B cell (primary cell): ENCODE measurements around the gene ORC2. TPM values are rescaled to one million over a fixed set of nuclear protein-coding genes. Genes with fewer than 3 reads are reported as not detected.

Experiments used
- ATAC-seq: fragments of 200-7000 bp; cut with Tn5 transposase; one replicate; pipeline ENCODE4 v1.10.0; 2021; ENCODE audit warnings: low read depth, mild to moderate bottlenecking, moderate number of reproducible peaks, moderate library complexity
- CTCF ChIA-PET: fragments of 350-600 bp; sonication (Branson Sonifier 250); formaldehyde crosslinking; loops from one replicate; lab custom pipeline; 2021; ENCODE audit warnings: antibody characterized with exemption, inconsistent platforms; lab: Charles Lee
- POLR2A ChIA-PET: fragments of 350-600 bp; sonication (Branson Sonifier 250); formaldehyde crosslinking; loops from one replicate; lab custom pipeline; 2021; ENCODE audit warnings: antibody characterized with exemption; lab: Charles Lee
- DNase-seq: peaks from one replicate; pipeline ENCODE4 v3.0.0; 2013
- H2AFZ ChIP-seq: 2 replicates; pipeline ENCODE4 v1.6.1; 2012; ENCODE audit warnings: mild to moderate bottlenecking, low read depth, low read length; ENCODE audit not compliant: insufficient read depth, poor library complexity, severe bottlenecking
- H3K27ac ChIP-seq, 2 donors: 1 replicate in 1 of 2; 2 replicates in 1 of 2; pipeline ENCODE4 v1.5.1; 2012 to 2013; ENCODE audit warnings: low read length in 2 of 2, mild to moderate bottlenecking in 2 of 2, moderate library complexity in 1 of 2
- H3K27me3 ChIP-seq, 4 experiments: fragments of 200-600 bp in 1 of 4; sonication (generic) in 1 of 4; replicated peaks in 1 of 4; 1 replicate in 2 of 4; 2 replicates in 2 of 4; pipeline versions ENCODE4 v1.6.1 to v1.7.0; 2013 to 2016; ENCODE audit warnings: low read length in 3 of 4, mild to moderate bottlenecking in 2 of 4, mixed read lengths in 1 of 4, moderate library complexity in 1 of 4; ENCODE audit not compliant: insufficient read depth in 4 of 4, control insufficient read depth in 3 of 4; ENCODE audit errors: control extremely low read depth in 1 of 4
- H3K36me3 ChIP-seq, 2 experiments: replicated peaks in 1 of 2; 1 replicate in 1 of 2; 2 replicates in 1 of 2; pipeline versions ENCODE4 v1.6.1 to v1.7.1; 2013; ENCODE audit warnings: low read length in 1 of 2; ENCODE audit not compliant: insufficient read depth in 2 of 2, control insufficient read depth in 1 of 2; ENCODE audit errors: control extremely low read depth in 1 of 2, extremely low read depth in 1 of 2
- H3K4me1 ChIP-seq, 2 donors: fragments of 200-600 bp in 1 of 2; sonication (generic) in 1 of 2; 1 replicate in 1 of 2; 2 replicates in 1 of 2; pipeline versions ENCODE4 v1.5.1 to v1.6.1; 2013 to 2017; ENCODE audit warnings: low read length in 2 of 2; ENCODE audit not compliant: control insufficient read depth in 2 of 2, insufficient read depth in 2 of 2
- H3K4me2 ChIP-seq: replicated peaks from 2 replicates; pipeline ENCODE3; 2012; ENCODE audit warnings: mild to moderate bottlenecking, low read depth, low read length; ENCODE audit not compliant: poor library complexity, severe bottlenecking
- H3K4me3 ChIP-seq, 5 experiments: fragments of 200-600 bp in 1 of 5; sonication (generic) in 1 of 5; 1 replicate in 3 of 5; 2 replicates in 2 of 5; pipeline versions ENCODE4 v1.5.1 to v1.7.0; 2011 to 2016; ENCODE audit warnings: low read length in 4 of 5, mild to moderate bottlenecking in 4 of 5, low read depth in 2 of 5, control low read depth in 1 of 5, moderate library complexity in 1 of 5; ENCODE audit not compliant: insufficient read depth in 1 of 5; ENCODE audit errors: control extremely low read depth in 1 of 5, extremely low read depth in 1 of 5
- H3K79me2 ChIP-seq: fragments of 200-600 bp; sonication (generic); one replicate; pipeline ENCODE4 v1.6.0; 2016; ENCODE audit warnings: low read length; ENCODE audit not compliant: control insufficient read depth, insufficient read depth
- H3K9ac ChIP-seq: fragments of 200-600 bp; sonication (generic); 2 replicates; pipeline ENCODE4 v1.6.1; 2017; ENCODE audit warnings: mild to moderate bottlenecking, low read length, moderate library complexity
- H3K9me3 ChIP-seq, 3 donors: one replicate each; pipeline versions ENCODE4 v1.6.1 to v1.7.1; 2013; ENCODE audit warnings: low read length in 2 of 3; ENCODE audit not compliant: control insufficient read depth in 2 of 3, insufficient read depth in 1 of 3; ENCODE audit errors: control extremely low read depth in 1 of 3
- H4K20me1 ChIP-seq: 2 replicates; pipeline ENCODE4 v1.6.0; 2012; ENCODE audit warnings: mild to moderate bottlenecking, low read length; ENCODE audit not compliant: insufficient read depth, control insufficient read depth, poor library complexity, severe bottlenecking
- H3K27ac Mint-ChIP-seq: one replicate; pipeline ENCODE4 v1.8.0; 2021; ENCODE audit warnings: mixed read lengths
- H3K27me3 Mint-ChIP-seq: one replicate; pipeline ENCODE4 v1.8.0; 2021; ENCODE audit warnings: mixed read lengths
- H3K4me1 Mint-ChIP-seq: one replicate; pipeline ENCODE4 v1.8.0; 2021; ENCODE audit warnings: mixed read lengths
- H3K4me3 Mint-ChIP-seq: one replicate; pipeline ENCODE4 v1.8.0; 2021; ENCODE audit warnings: mixed read lengths
- H3K9me3 Mint-ChIP-seq: one replicate; pipeline ENCODE4 v1.8.0; 2022; ENCODE audit warnings: mixed read lengths; ENCODE audit not compliant: insufficient read depth
- CTCF ChIP-seq: fragments of 200-600 bp; IDR thresholded peaks from one replicate; pipeline ENCODE4 v1.8.0; 2022; ENCODE audit warnings: antibody characterized with exemption, mild to moderate bottlenecking
- EZH2 ChIP-seq: IDR thresholded peaks from 2 replicates; pipeline ENCODE4 v1.6.1; 2012; ENCODE audit warnings: borderline replicate concordance, low read depth, mild to moderate bottlenecking, moderate library complexity, low read length; ENCODE audit not compliant: insufficient read depth, poor library complexity, severe bottlenecking
- WGBS: methylation state at CpG from one replicate; pipeline ENCODE4 v1.1.5; 2013; ENCODE audit warnings: missing lambda C conversion rate; ENCODE audit not compliant: insufficient coverage; 5-methylcytosine and 5-hydroxymethylcytosine counted together
- intact Hi-C: fragments of 100-400 bp; cut with micrococcal nuclease; formaldehyde crosslinking; loops from one replicate; pipeline ENCODE4 v1.10.0; 2022
- polyA plus RNA-seq: library from polyadenylated mRNA; depleted of rRNA; stranded (reverse); fragments of >200 nt; gene quantifications from 2 replicates; pipeline ENCODE4 v1.2.3, GENCODE V29; 2012
- total RNA-seq, 2 donors: library from RNA; stranded (reverse); fragments of 120-200 nt in 1 of 2; gene quantifications; 1 replicate in 1 of 2; 2 replicates in 1 of 2; pipeline versions ENCODE4 v1.2.3 to v1.2.4, GENCODE V29; 2013 to 2022

The ORC2 gene
- total and polyA plus RNA-seq, 2 donors (not counting 1 experiment from before 2014, with no cell fraction given): 6.4 to 50.6 TPM

- 100% methylated on average over 1 of the region's 2 CpGs for WGBS
- no peak overlapping the region for H3K27ac ChIP-seq
- TF ChIP-seq CTCF (no peak), EZH2 (no peak)
- intact Hi-C loops: no loop called here
- H3K9me3 Mint-ChIP-seq: no peaks in the 10 kb centered on the region
- no peak overlapping the region for H3K4me3 Mint-ChIP-seq
- H3K9me3 ChIP-seq: no peaks in the 10 kb centered on the region
- H3K27ac Mint-ChIP-seq: no peak overlapping the region
- no peak for ATAC-seq
- H3K27me3 ChIP-seq: no peaks in the 10 kb centered on the region
- no peak overlapping the region for H2AFZ ChIP-seq
- DNase-seq: no peak
- no peak overlapping the region for H3K4me2 ChIP-seq
- H3K4me1 Mint-ChIP-seq: no peaks in the 10 kb centered on the region
- no peaks in the 10 kb centered on the region for H3K4me1 ChIP-seq
- H3K9ac ChIP-seq: no peak overlapping the region
- H3K4me3 ChIP-seq: no peak overlapping the region
- no peaks in the 10 kb centered on the region for H3K27me3 Mint-ChIP-seq
- peaks cover 0 to 40% of the 10 kb centered on the region in 2 experiments for H3K36me3 ChIP-seq
- no peaks in the 10 kb centered on the region for H4K20me1 ChIP-seq
- ChIA-PET CTCF (no interaction called here), POLR2A (no interaction called here)
- no peaks in the 10 kb centered on the region for H3K79me2 ChIP-seq
These were observed 44.9 kb upstream of the ORC2 start for GRCh38 chr2:201008296-201008829.

- no peaks in the 10 kb centered on the region for H3K4me1 Mint-ChIP-seq
- Histone ChIP-seq H3K79me2 (no peaks in the 10 kb centered on the region), H3K4me2 (no peak overlapping the region), H4K20me1 (no peaks in the 10 kb centered on the region), H2AFZ (no peak overlapping the region), H3K9me3 (no peaks in the 10 kb centered on the region), H3K9ac (no peak overlapping the region), H3K27ac (no peak overlapping the region), H3K27me3 (no peaks in the 10 kb centered on the region), H3K36me3 (peaks cover 0 to 43% of the 10 kb centered on the region in 2 experiments), H3K4me1 (no peaks in the 10 kb centered on the region), H3K4me3 (no peak overlapping the region)
- WGBS: 100% methylated on average over 1 of the region's 3 CpGs
- no peak overlapping the region for H3K4me3 Mint-ChIP-seq
- ChIA-PET POLR2A (interaction anchor here (0.6 kb wide), 1 partner anchor 141 kb away, joined by 7 read pairs; no protein-coding TSS in a partner anchor), CTCF (no interaction called here)
- intact Hi-C loops: no loop called here
- H3K27ac Mint-ChIP-seq: no peak overlapping the region
- DNase-seq (no peak), ATAC-seq (no peak)
- TF ChIP-seq EZH2 (no peak), CTCF (no peak)
- H3K27me3 Mint-ChIP-seq: no peaks in the 10 kb centered on the region
- H3K9me3 Mint-ChIP-seq: no peaks in the 10 kb centered on the region
These were observed 44.1 kb upstream of the ORC2 start for GRCh38 chr2:201007584-201007998.
